Prostate gland (tissue), 2 donors: ENCODE data around the gene BAG5. TPM values are rescaled to one million over a fixed set of nuclear protein-coding genes. Genes with fewer than 3 reads are reported as not detected.

Source experiments
- DNase-seq: peaks from one replicate; pipeline ENCODE4 v3.0.0-alpha.2; 2019; ENCODE audit warnings: low spot score
- H3K27ac ChIP-seq, 2 donors: fragments of 200-600 bp; sonication (generic); 2 replicates each; pipeline ENCODE4 v1.5.1; 2017 to 2019
- H3K27me3 ChIP-seq: fragments of 200-600 bp; sonication (generic); replicated peaks from 2 replicates; pipeline ENCODE4 v1.5.1; 2019; ENCODE audit not compliant: insufficient read depth
- H3K36me3 ChIP-seq, 2 donors: fragments of 200-600 bp; sonication (generic); 1 replicate in 1 of 2; 2 replicates in 1 of 2; pipeline versions ENCODE4 v1.5.1 to v1.8.1; 2017 to 2019
- H3K4me1 ChIP-seq: fragments of 200-600 bp; sonication (generic); replicated peaks from 2 replicates; pipeline ENCODE4 v1.5.1; 2019
- H3K4me3 ChIP-seq, 2 donors: fragments of 200-600 bp; sonication (generic); 2 replicates each; pipeline ENCODE4 v1.5.1; 2017 to 2019
- H3K9me3 ChIP-seq: fragments of 200-600 bp; sonication (generic); 2 replicates; pipeline ENCODE4 v1.5.1; 2017
- POLR2A ChIP-seq: fragments of 450-650 bp; IDR thresholded peaks from one replicate; pipeline ENCODE4 v1.6.1; 2016; ENCODE audit warnings: antibody characterized with exemption, mild to moderate bottlenecking
- POLR2AphosphoS5 ChIP-seq: sonication (generic); formaldehyde crosslinking; IDR thresholded peaks from one replicate; pipeline ENCODE4 v1.6.1; 2017; ENCODE audit warnings: antibody characterized with exemption
- WGBS: methylation state at CpG from one replicate; pipeline ENCODE4 v1.1.5; 2018; 5-methylcytosine and 5-hydroxymethylcytosine counted together
- intact Hi-C: fragments of 100-400 bp; cut with DNase I; formaldehyde crosslinking; loops from one replicate; pipeline ENCODE4 v1.14.2; 2022
- total RNA-seq, 2 donors: library from RNA; depleted of rRNA; stranded (reverse); fragments of >200 nt; gene quantifications; one replicate each; pipeline ENCODE4 v1.1.0, GENCODE V29; 2016
- TF ChIP-seq, protein P1 (sequence below), 4 experiments: fragments of 200-600 bp in 2 of 4; fragments of 450-650 bp in 2 of 4; sonication (generic) in 2 of 4; IDR thresholded peaks; 1 replicate in 3 of 4; 2 replicates in 1 of 4; pipeline ENCODE4 v1.5.1; 2016 to 2019; ENCODE audit warnings: antibody characterized with exemption in 4 of 4, mild to moderate bottlenecking in 2 of 4, moderate library complexity in 2 of 4

BAG5 gene
- total RNA-seq, 2 donors from 2014 or later = 31.2 to 33.3 TPM

DNA sequence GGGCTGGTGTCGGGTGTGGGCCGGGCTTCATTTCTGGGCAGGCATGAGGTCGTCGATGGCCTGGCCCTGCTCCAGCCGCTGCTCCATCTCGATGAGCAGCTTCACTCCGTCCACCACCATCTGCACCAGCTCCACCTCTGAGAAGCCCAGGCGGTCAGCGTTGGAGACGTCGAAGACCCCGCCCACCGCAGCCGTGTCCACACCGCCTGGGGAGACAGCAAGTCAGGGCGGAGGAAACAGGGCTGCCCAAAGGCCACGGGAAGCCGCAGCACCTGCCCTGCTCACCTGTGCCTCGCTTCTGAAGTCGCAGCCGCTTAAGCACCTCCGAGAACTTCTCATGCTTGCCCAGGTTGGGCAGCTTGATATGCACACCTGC is 42.6 kb downstream of the BAG5 start:
- peak overlapping the region; percentile 86 to 92 for H3K27ac ChIP-seq
- intact Hi-C loops = no loop called here
- peaks cover 30% of the 10 kb centered on the region for H3K4me1 ChIP-seq
- DNase-seq = no peak
- 50% methylated on average over 21 of the region's 22 CpGs for WGBS
- H3K27me3 ChIP-seq = no peaks in the 10 kb centered on the region
- no peak overlapping the region for H3K4me3 ChIP-seq
- H3K36me3 ChIP-seq = no peaks in the 10 kb centered on the region
- TF ChIP-seq POLR2A = no peak
- no peak for TF ChIP-seq POLR2AphosphoS5
- TF ChIP-seq, protein P1, sequence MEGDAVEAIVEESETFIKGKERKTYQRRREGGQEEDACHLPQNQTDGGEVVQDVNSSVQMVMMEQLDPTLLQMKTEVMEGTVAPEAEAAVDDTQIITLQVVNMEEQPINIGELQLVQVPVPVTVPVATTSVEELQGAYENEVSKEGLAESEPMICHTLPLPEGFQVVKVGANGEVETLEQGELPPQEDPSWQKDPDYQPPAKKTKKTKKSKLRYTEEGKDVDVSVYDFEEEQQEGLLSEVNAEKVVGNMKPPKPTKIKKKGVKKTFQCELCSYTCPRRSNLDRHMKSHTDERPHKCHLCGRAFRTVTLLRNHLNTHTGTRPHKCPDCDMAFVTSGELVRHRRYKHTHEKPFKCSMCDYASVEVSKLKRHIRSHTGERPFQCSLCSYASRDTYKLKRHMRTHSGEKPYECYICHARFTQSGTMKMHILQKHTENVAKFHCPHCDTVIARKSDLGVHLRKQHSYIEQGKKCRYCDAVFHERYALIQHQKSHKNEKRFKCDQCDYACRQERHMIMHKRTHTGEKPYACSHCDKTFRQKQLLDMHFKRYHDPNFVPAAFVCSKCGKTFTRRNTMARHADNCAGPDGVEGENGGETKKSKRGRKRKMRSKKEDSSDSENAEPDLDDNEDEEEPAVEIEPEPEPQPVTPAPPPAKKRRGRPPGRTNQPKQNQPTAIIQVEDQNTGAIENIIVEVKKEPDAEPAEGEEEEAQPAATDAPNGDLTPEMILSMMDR (IDR thresholded peaks at IDR 0.05) = no peak
- no peaks in the 10 kb centered on the region for H3K9me3 ChIP-seq

DNA sequence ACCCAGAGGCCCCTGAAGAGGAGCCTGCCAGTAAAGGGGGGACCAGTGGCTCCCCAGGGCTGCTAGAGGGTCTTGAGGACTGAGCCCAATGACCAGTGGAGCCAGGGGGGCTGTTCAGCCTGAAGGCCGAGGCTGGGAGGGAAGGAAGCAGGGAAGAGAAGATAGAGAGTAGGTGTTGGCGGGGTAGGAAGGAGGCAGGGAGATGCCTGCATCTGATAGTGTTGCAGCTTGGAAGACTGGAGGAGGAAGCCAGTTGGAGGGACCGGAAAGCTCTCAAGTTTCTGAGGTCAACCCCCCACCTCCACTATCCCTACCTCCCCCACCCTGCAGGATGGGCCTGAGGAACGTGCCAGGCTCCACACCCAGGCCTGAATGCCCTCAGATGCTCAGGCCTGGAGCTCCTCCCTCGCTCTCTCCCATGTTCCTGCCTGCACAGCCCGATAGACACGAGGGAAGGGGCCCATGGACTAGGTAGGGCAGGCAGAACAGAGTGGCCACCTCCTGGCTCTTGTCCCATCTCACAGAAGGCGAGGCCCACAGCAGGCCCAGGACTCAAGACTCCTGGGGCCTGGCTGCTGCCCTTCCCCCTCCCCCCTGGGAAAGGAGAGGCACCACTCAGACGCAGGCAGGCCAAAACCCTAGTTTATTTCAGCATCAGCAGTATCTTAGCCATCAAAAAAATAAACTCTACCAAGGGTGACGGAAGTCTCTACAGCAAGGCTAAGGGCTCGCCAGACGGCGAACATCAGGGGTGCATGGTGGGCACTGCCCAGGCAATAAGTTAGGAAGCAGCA is 43.2 kb downstream of the BAG5 start:
- Histone ChIP-seq H3K27ac (peak overlapping the region; percentile 68 to 92), H3K4me3 (no peak overlapping the region)
- TF ChIP-seq POLR2A (no peak), POLR2AphosphoS5 (no peak)
- TF ChIP-seq, protein P1 (IDR thresholded peaks at IDR 0.05) = no peak

DNA sequence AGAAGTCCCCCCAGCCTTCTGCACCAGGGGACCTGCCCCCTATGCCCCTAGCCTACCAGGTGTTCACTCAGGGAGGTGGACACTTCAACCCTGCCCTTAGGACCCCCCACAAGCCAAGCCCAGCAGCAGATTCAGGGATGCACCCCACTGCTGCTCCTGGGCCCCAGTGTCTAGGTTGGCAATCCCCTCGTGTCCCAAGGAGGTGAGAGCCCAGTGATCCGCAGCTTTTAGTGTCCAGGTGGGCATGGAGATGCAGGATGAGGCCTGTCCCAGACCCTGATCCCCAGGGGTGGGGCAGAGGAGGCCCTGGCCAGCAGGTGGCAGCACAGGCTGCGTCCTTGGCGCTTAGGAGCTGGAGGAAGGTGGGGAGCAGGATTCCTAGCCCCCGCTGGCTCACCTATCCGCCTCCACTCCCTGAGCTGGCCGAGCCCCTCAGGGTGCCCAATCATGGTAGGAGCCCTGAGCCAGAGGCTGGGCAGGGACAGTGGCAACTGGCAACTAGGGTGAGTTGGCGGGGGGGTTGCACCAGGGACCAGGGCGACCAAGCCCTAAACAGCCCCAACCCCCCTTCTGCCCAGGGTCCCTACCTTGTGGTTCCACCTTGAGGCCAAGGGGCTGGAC is 43.9 kb downstream of the BAG5 start:
- TF ChIP-seq, protein P1 (IDR thresholded peaks at IDR 0.05) = peak; percentile 94 to 96 (median 95)
- TF ChIP-seq POLR2AphosphoS5 = no peak
- intact Hi-C loops = loop anchor here (1.0 kb wide), 1 partner anchor 29 kb away; no protein-coding TSS in a partner anchor
- Histone ChIP-seq H3K9me3 (no peaks in the 10 kb centered on the region), H3K36me3 (no peaks in the 10 kb centered on the region), H3K4me1 (peaks cover 24% of the 10 kb centered on the region), H3K4me3 (no peak overlapping the region), H3K27me3 (no peaks in the 10 kb centered on the region), H3K27ac (peak overlapping the region; percentile 68 to 92)
- DNase-seq = peak; percentile 54
- WGBS = 52% methylated on average over 9 of the region's 9 CpGs

More for the DNA sequence above, 43.2 kb downstream of the BAG5 start:
- H3K9me3 ChIP-seq = no peaks in the 10 kb centered on the region
- intact Hi-C loops = no loop called here
- no peaks in the 10 kb centered on the region for H3K36me3 ChIP-seq
- no peak for DNase-seq
- no peaks in the 10 kb centered on the region for H3K27me3 ChIP-seq
- H3K4me1 ChIP-seq = peaks cover 24% of the 10 kb centered on the region
- 36% methylated on average over 12 of the region's 13 CpGs for WGBS

DNA sequence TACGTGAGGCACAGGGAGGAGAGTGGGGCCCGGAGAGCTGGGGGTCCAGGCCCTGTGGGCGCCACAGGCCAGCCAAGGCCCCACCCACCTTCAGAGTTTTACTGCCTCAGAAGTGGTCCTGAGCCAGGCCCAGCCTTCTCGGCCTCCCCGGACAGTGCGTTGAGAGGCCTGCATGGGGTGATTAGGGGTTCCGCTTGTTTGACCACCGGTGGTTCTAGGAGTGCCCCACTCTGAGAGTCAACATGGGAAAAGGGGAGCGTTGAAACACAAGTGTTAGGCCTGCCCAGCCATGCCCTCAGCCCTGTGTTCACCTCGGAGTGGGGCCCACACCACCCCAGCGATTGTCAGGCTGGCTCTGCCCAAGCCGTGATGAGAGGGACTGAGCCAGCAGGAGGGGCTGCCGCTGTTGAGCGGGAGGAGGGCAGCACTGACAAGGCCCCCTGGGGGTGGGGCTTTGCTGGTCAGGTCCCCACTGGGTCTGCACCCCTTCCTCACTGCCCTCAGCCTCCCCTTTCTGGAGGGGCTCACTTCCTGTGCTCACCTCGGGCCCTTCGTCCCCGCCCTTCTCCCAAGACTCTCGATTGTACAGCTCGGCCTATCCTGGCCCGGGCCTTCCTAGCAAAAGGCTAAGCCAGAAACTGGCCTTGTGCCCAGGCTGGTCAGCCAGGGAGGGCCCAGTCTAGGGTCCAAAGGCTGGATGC is 44.6 kb downstream of the BAG5 start:
- H3K4me3 ChIP-seq = no peak overlapping the region
- no peaks in the 10 kb centered on the region for H3K36me3 ChIP-seq
- no peaks in the 10 kb centered on the region for H3K9me3 ChIP-seq
- peaks cover 23% of the 10 kb centered on the region for H3K4me1 ChIP-seq
- 14% methylated on average over 20 of the region's 20 CpGs for WGBS
- no peak for DNase-seq
- H3K27ac ChIP-seq = peak overlapping the region; percentile 68 to 92
- intact Hi-C loops = loop anchor here (1.0 kb wide), 1 partner anchor 29 kb away; no protein-coding TSS in a partner anchor
- TF ChIP-seq POLR2AphosphoS5 (no peak), POLR2A (no peak)
- TF ChIP-seq, protein P1 (IDR thresholded peaks at IDR 0.05) = no peak
- no peaks in the 10 kb centered on the region for H3K27me3 ChIP-seq
